NCI-H2171 (cell line): ENCODE measurements around the gene FBXO34.
"Not testable (repeated sequence)": the region's sequence is repeated elsewhere in the genome, so short reads cannot be mapped to it uniquely, and the experiment has no call there.

ENCODE experiments used
- DNase-seq: peaks from one replicate; lab custom pipeline; 2025; lab: John Stamatoyannopoulos, UW

The FBXO34 gene

GRCh38 chr14:55348766-55349453 is 77.7 kb downstream of the FBXO34 start:
- peak; percentile 34 for DNase-seq

- DNase-seq, result no peak
These were observed 78.3 kb downstream of the FBXO34 start for GRCh38 chr14:55349565-55349964.

GRCh38 chr14:55350461-55350860 is 79.2 kb downstream of the FBXO34 start:
- DNase-seq, result no peak

- no peak for DNase-seq
These were observed 79.9 kb downstream of the FBXO34 start for GRCh38 chr14:55351111-55351510.

- DNase-seq, result no peak
These were observed 81.0 kb downstream of the FBXO34 start for GRCh38 chr14:55352201-55352600.

GRCh38 chr14:55353686-55354467 is 82.7 kb downstream of the FBXO34 start:
- DNase-seq, result no peak

GRCh38 chr14:55354500-55354899 is 83.3 kb downstream of the FBXO34 start:
- DNase-seq, result peak; percentile 61

- no peak for DNase-seq
These were observed 84.7 kb downstream of the FBXO34 start for GRCh38 chr14:55355922-55356321.

- no peak for DNase-seq
These were observed 85.7 kb downstream of the FBXO34 start for GRCh38 chr14:55356913-55357312.

GRCh38 chr14:55359307-55359706 is 88.1 kb downstream of the FBXO34 start:
- no peak for DNase-seq

GRCh38 chr14:55361190-55361589 is 90.0 kb downstream of the FBXO34 start:
- no peak for DNase-seq

GRCh38 chr14:55366271-55366670 is 95.0 kb downstream of the FBXO34 start:
- DNase-seq, result no peak

- DNase-seq, result no peak
These were observed 99.7 kb downstream of the FBXO34 start for GRCh38 chr14:55370883-55371455.

- DNase-seq, result no peak
These were observed 101.2 kb downstream of the FBXO34 start for GRCh38 chr14:55372423-55372822.

- no peak for DNase-seq
These were observed 101.6 kb downstream of the FBXO34 start for GRCh38 chr14:55372825-55373224.

GRCh38 chr14:55373784-55374705 is 102.8 kb downstream of the FBXO34 start:
- DNase-seq, result no peak

- DNase-seq, result no peak
These were observed 103.5 kb downstream of the FBXO34 start for GRCh38 chr14:55374771-55375170.

GRCh38 chr14:55377236-55377635 is 106.0 kb downstream of the FBXO34 start:
- no peak for DNase-seq

- DNase-seq, result no peak
These were observed 109.8 kb downstream of the FBXO34 start for GRCh38 chr14:55381040-55381439.

- DNase-seq, result no peak
These were observed 110.3 kb downstream of the FBXO34 start for GRCh38 chr14:55381561-55381960.

- DNase-seq, result no peak
These were observed 111.3 kb downstream of the FBXO34 start for GRCh38 chr14:55382483-55382882.

GRCh38 chr14:55383056-55383466 is 111.8 kb downstream of the FBXO34 start:
- not testable (repeated sequence) for DNase-seq
